GM10248 (cell line): ENCODE data around the gene AQP12B.

ENCODE experiments used
- CTCF ChIA-PET: fragments of 300-600 bp; sonication (Branson Sonifier 250); formaldehyde crosslinking; extraction: SDS; loops from one replicate; lab custom pipeline; 2021; ENCODE audit warnings: antibody characterized with exemption; lab: Yijun Ruan, JAX
- POLR2A ChIA-PET: fragments of 350-650 bp; sonication (Branson Sonifier 250); formaldehyde crosslinking; extraction: SDS; loops from one replicate; lab custom pipeline; 2020; ENCODE audit warnings: antibody characterized with exemption; lab: Yijun Ruan, JAX
- DNase-seq: peaks from one replicate; pipeline ENCODE4 v3.0.0; 2012; ENCODE audit errors: extremely low spot score
- CTCF ChIP-seq: IDR thresholded peaks from 2 replicates; pipeline ENCODE4 v1.5.1; 2012; ENCODE audit warnings: mild to moderate bottlenecking, low read depth; ENCODE audit errors: extremely low read depth, missing control alignments, control extremely low read depth

AQP12B gene

GRCh38 chr2:240713928-240714746 lies 31.5 kb upstream of the AQP12B start:
- CTCF ChIA-PET: interaction anchor here (1.1 kb wide), 1 partner anchor 200 kb away, joined by 3 read pairs; no protein-coding TSS in a partner anchor
- no peak for DNase-seq
- TF ChIP-seq CTCF: no peak
- POLR2A ChIA-PET: no interaction called here

GRCh38 chr2:240713071-240713927 lies 30.6 kb upstream of the AQP12B start:
- POLR2A ChIA-PET: no interaction called here
- no peak for TF ChIP-seq CTCF
- CTCF ChIA-PET: no interaction called here
- DNase-seq: no peak

GRCh38 chr2:240712121-240712520 lies 29.4 kb upstream of the AQP12B start:
- CTCF ChIA-PET: no interaction called here
- DNase-seq: no peak
- POLR2A ChIA-PET: no interaction called here
- TF ChIP-seq CTCF: no peak

- no peak for TF ChIP-seq CTCF
- DNase-seq: no peak
- POLR2A ChIA-PET: no interaction called here
- CTCF ChIA-PET: no interaction called here
Observed at GRCh38 chr2:240711701-240712100, 29.0 kb upstream of the AQP12B start.

- DNase-seq: no peak
- ChIA-PET POLR2A (interaction anchor here (0.6 kb wide), 1 partner anchor 58 kb away, joined by 4 read pairs; no protein-coding TSS in a partner anchor), CTCF (no interaction called here)
- TF ChIP-seq CTCF: no peak
Observed at GRCh38 chr2:240711296-240711695, 28.6 kb upstream of the AQP12B start.

GRCh38 chr2:240708457-240708856 lies 25.8 kb upstream of the AQP12B start:
- ChIA-PET CTCF (interaction anchor here (1.1 kb wide), 1 partner anchor 194 kb away, joined by 3 read pairs; no protein-coding TSS in a partner anchor), POLR2A (no interaction called here)
- DNase-seq: no peak
- no peak for TF ChIP-seq CTCF
